ENCODE data around the gene ZNF280A.

The ZNF280A gene, protein sequence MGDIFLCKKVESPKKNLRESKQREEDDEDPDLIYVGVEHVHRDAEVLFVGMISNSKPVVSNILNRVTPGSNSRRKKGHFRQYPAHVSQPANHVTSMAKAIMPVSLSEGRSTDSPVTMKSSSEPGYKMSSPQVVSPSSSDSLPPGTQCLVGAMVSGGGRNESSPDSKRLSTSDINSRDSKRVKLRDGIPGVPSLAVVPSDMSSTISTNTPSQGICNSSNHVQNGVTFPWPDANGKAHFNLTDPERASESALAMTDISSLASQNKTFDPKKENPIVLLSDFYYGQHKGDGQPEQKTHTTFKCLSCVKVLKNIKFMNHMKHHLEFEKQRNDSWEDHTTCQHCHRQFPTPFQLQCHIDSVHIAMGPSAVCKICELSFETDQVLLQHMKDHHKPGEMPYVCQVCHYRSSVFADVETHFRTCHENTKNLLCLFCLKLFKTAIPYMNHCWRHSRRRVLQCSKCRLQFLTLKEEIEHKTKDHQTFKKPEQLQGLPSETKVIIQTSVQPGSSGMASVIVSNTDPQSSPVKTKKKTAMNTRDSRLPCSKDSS

DNA sequence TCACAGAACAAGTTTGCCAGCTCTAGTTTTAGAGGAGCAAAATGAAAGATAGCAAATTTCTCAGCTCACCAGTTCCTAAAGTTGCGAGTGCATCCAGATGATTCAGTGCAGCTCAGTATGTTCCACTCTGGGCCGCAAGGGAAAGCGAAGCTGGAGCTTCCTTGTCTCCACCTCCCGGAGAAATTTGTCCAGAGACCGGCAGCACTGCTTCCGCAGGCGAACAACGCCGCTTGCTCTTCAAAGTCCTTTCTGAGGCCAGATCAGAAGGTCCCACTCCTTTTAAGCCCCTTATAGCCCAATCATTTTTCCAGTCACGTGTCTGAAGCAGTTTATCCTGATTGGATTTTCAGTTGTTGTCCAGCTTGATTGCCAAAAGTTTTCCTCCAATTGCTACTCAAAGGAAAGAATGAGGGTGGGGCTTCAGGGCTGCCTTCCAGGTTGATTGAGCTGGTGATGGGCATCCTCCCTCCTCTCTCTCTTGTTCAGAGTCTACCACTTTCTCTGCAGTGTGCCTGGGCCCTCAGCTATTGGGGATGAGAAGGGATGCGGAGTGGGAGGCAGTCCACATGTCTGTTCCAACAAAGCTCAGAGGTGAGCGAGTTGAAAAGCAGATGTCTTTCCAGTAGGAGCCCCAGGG is at the start of gene ZNF280A:
TSS of gene ZNF280A (minus strand) at position 251 of the 637 bp plus-strand sequence. CDS start 4,640 bp downstream, outside the sequence.
- no peak for DNase-seq (ENCODE audit: low spot score)

DNA sequence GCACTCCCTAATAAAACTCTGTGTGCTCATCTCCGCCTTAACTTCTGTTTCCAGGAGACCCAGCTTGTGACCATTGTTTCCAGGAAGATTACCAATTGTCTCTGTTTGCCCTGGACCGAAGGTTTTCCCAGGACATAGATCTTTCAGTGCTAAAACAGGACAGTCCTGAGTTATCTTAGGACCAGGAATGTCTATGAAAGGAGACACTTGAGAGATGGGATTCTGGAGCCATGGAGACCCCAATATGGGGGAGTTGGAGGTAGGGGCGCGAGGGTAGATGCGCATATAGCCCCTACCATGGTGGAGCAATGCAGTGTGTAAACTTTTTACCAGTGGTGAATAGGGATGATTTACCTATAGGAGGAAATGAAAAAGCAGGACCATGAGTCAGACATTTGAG is 49.1 kb upstream of the ZNF280A start:
- DNase-seq (ENCODE audit: low spot score) = no peak

DNA sequence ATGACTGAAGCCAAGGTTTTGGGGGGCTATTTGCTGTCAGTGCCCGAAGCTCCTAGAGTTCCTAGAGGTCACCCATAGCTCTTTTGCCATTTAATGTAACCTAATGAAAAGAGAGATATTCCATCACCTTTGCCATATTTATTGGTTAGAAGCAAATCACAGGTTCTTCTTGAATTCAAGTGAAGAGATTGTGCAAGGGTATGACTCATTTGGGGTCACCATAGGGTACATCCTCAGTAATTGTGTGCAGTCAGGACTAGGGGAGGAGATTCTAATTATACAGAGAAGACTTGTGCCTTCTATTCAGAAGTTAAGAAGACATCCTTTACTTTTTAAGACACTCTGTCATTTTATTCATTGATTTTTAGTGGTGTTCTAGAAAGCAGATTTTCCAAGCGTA is 45.9 kb upstream of the ZNF280A start:
- no peak for DNase-seq (ENCODE audit: low spot score)

DNA sequence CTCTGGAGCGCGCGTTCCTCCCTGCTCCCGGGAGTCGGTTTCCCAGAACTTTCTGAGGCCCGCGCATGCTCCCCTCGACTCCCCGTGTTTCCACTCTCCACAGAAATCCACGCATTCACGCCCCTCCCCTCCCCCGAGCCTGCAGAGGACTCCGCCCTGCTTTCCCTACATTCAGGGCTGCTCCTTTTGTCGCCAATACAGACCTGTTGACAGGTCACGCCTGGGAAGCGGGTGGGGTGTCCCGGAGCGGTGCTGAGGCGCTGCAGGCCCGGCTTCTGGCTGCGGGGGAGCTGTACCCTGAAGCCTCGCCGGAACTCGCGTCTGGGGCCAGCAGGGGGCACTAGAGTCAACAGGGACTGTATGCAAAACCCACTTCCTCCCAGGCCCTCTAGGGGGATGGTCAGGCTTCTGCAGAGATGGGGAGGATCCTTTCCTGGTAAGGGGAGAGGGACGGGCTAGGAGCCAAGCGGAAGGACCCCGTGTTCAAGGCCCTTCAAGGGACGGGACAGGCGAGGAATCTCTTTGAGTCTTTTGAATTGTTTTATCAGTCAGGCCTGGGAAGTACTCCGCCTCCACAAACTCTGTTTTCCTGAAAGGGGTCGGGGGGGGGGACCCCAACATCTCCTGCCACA is 39.0 kb upstream of the ZNF280A start, which contains the start of gene PRAME:
TSS of gene PRAME (minus strand) at position 294 of the 632 bp plus-strand sequence. CDS start 2,433 bp downstream, outside the sequence.
- peak; percentile 53 for DNase-seq (ENCODE audit: low spot score)

DNA sequence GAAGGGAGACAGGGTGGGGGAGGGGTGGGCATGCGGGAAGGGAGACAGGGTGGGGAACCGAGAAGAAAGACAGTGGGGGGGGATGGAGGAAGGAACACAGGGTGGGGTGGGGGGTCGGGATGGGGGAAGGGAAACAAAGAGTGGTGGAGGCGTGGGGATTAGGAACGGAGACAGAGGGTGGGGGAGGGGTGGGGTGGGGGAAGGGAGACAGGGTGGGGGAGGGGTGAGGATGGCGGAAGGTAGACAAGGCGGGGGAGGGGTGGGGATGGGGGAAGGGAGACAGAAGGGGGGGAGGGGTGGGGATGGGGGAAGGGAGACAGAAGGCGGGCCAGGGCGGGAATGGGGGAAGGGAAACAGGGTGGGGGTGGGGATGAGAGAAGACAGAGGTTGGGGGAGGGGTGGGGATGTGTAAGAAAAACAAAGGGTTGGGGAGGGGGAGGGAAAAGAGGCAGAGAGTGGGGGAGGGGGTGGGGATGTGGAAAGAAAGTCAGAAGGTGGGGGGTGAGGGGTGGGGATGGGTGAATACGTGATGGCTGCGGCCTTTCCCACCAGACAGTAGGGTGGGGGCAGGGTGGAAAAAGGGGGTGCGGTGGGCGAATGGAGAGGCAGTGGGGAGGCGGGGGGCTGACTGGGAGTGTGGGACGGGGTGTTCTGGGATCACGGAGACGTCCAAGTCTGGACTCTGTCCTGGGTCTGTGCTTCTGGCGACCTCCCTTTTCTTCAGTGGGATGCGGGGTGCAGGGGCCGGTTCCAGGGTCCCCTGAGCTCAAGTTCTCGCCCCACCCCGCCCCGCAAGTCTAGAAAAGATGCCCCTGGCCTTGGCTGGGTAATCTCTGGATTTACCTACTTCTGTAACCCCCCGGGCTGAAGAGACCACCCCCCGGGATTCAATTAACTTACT is 38.3 kb upstream of the ZNF280A start:
- DNase-seq (ENCODE audit: low spot score) = no peak

DNA sequence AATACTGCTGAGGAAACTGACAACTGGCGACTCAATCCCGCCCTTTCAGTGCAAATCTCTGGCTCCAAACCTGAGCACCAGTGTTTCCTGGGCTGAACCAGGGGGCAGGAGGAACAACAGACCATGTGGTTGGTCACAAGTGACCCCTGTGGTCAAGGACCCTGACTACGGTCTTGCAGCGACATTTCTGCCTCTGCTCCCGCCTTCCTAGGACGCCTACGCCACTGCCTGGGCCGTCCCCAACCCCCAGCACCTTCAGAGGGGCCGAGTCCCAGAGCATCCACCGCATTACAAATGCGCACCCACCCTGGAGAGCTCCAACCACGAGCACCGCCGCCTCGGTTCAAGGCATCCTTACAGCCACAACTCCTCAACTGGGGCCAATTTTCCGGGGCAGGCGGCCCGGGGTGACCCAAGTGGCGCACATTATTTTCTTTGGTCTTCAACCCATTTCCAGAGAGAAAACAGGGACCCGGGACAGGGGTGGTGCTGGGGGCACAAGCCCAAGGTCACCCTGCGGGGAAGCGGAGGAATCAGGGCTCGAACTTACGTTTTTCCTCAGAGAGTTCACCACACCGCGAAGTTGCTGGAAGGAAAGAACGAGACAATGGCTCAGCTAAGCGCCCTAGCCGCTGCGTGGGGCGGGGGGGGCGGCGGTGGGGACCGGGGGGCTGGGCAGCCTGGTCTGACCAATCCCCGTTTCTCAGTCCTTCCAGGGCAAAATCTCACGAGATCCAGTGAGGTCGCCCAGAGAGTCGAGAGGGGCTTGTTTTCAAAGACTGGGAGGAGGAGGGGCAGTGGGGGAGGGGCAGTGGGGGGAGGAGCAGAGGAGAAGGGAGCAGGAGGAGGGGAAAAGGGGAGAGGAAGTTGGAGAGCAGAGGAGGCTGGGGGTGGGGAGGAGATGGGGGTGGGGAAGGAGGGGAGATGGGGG is 37.2 kb upstream of the ZNF280A start:
- no peak for DNase-seq (ENCODE audit: low spot score)

DNA sequence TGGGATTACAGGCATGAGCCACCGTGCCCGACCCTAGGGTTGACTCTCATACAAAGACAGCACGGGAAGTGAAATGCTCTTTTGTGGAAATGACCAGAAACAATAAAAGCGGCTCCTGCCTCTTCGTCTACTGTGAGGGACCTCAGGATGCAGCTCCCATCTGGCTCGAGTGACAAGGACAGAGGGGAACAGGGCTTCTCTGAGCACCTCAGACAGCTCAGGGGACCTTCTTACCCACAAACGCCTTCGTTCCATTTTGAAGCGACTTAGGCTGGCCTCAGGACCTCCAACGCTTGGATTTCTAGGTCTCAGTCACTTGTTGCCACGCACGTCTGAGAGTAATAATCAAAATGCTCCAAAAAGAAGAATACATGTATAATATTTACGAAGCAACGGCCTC is 36.5 kb upstream of the ZNF280A start:
- DNase-seq (ENCODE audit: low spot score) = no peak

DNA sequence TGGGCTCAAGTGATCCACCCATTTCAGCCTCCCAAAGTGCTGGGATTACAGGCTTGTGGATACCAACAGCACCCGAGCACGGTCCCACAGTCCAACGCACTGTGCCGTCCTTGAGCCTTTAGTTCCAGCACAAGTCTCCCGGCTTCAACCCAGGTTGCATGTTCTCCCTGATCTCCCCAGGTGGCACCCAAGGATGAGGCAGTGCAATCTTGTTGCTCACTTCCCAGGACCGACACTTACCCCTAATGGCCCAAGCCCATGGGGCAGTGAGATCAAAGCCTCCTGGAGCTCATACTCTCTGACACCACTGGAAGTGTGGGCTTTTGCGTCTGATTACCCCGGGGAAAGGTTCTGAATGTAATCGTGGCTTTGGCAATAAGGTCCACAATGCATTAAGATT is 35.5 kb upstream of the ZNF280A start:
- no peak for DNase-seq (ENCODE audit: low spot score)

DNA sequence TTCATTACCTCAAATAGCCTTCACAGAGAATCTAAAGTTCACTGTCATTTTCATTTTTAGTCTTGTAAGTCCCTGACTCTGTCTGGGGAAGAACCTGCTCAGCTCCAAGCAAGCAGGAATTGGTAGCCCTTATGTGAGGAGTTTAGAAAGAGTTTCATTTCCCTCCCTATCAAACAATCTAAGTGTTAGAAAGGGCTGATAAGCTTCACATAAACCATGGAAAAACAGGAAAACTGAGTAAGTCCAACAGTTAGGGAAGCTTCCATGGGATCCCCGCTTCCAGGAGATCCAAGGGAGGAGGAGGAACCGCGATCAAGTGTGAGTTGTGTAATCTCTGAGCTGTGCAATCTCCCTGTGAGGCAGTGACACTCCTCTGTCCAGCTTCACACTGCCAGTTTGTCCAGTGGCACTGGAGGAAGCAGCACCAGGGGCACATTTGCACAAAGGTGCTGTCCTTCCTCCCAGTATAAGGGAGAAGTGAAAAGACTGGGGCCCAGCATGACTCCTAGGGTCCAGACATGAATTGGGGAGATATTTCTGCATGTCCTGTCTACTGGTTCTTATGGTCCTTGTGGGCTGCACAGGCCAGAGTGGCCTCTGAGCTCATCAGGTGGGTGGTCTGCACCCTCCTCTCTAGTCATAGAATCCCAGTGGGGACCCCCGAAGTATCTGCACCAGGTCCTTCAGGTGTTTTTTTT is 34.7 kb upstream of the ZNF280A start:
- DNase-seq (ENCODE audit: low spot score) = no peak

DNA sequence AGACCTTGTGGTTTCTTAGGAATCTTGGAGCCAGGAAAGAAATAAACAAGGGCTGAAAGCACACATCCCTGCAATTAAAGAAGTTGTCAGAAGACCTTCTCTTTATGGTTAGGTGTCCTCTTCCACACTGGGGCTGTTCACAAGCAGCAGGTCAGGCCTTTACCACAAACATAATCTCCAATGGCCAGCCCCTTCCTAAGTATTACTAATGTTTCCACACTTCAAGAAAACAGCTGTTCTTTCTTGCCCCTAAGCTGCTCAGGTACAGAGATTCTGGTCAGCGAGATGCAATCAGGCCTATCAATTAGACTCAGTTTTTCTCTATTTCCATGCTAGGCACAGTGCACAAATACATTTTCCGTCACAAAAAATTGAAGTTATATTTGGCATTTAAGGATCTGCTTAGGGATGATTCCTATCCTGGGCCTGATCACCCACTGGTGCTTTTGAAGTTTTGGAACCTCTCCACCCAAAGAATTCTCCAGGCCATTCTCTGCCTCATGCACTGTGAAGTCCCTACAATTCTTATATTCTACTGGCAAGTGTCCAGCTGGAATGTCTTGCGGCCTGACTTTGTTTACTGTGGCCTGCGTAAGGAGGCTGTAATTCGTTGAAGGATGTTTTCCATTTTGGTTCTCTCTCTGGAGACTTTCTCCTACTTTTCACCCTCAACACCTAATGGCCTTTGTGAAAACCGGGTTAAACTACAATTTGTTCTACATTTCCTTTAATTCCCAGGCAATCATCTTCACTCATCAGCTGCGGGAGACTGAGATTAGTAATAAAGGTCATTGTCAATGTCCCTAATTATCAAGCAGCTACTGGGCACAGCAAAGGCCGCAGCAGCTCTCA is 33.9 kb upstream of the ZNF280A start:
- DNase-seq (ENCODE audit: low spot score) = no peak

DNA sequence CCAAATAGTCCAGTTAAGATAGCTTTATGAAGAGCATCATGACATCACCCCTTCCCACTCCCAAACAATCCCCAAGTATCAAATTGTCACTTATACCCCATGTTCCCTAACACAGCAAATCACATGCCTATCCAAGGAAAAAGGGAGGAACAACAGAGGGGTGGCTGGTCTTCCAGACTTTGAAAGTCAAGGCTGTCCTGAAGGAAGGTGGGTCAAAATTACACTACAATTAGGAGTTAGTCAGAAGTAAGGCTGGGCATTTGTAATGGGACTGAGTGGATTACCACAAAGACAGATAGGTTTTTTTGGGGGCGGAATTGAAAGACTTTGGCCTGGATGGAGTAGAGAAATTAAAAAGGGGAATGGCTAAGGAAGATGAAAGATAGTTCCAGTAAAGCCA is 33.1 kb upstream of the ZNF280A start:
- DNase-seq (ENCODE audit: low spot score) = no peak

DNA sequence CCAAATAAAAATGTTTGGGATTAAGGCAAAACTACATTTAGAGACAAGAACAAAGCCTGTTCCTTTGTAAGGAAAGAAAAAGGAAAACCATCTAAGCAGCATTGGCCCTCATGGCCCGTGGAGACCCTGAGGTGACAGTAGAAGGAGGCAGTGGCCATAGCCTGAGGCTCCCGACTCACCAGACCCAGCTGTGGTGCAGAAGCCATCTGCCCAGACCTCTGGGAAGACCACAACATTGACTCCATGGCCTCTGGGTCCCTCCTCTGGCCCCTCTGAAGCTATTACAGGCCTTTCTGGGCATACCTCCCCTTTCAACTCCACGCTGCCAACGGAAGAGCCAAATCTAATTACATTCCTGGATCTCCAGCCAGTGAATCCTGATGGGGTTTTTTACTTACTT is 32.6 kb upstream of the ZNF280A start:
- no peak for DNase-seq (ENCODE audit: low spot score)

DNA sequence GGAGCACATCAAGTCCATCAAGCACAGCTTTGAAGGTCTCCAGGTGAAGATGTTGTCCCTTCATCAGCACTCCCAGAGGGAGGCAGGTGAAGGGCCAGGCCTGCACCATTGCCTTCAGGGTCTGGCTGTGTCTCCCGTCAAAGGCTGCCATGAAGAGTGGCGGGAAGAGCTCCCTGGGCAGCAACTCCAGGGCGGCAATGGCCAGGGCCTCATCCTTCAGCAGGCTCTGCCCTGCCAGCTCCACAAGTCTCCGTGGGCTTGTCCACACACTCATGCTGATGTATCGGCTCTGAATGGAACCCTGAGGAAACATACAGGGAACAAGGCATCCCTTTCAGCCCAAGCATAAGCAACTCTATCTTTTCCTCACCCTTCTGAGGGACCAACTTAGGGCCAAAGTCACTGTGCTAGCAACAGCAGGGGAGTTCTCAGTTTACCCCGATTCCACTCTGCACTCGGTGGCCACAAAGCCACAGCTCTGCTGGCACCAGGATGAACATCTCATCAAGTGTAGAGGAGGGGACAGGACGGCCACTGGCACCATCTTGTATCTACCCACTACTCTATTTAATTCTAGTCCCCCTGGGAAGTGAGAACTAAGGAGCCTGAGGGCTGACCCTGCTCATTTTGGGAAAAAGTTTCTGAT is 30.8 kb upstream of the ZNF280A start:
- no peak for DNase-seq (ENCODE audit: low spot score)

DNA sequence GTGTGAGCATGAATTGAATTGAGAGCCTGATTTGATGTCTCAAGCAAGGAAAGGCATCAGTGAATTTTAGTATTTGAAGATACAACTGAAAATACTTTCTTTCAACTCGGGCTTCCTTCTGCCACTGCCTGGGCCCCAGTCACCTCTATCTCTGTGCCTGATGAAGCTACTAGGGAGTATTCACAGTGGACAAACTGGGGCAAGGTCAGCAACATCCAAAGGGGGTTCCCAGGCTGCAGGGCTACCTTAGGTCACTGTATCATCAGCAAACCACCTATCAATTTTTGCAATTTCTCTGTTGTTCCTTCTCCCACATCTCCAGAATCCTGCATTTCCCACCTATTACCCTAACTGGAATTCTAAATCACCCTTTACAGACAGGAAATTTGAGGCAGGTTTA is 28.8 kb upstream of the ZNF280A start:
- no peak for DNase-seq (ENCODE audit: low spot score)

DNA sequence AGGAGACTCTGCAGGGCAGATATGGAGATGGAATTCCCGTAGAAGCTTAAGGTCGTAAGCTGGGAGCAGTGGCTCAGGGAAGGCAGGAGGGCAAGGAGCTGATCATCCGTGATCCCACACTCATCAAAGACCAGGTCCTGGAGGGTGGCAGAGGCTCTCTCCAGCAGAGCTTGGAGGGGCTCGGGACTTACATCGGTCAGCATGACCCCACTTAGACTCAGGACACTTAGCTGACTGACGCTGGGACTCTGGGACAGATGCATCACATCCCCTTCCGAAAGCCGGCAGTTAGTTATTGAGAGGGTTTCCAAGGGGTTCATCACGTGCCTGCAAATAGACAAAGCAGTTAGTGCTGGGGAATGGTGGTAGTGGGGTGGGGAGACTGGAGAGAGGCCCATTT is 28.2 kb upstream of the ZNF280A start:
- no peak for DNase-seq (ENCODE audit: low spot score)

DNA sequence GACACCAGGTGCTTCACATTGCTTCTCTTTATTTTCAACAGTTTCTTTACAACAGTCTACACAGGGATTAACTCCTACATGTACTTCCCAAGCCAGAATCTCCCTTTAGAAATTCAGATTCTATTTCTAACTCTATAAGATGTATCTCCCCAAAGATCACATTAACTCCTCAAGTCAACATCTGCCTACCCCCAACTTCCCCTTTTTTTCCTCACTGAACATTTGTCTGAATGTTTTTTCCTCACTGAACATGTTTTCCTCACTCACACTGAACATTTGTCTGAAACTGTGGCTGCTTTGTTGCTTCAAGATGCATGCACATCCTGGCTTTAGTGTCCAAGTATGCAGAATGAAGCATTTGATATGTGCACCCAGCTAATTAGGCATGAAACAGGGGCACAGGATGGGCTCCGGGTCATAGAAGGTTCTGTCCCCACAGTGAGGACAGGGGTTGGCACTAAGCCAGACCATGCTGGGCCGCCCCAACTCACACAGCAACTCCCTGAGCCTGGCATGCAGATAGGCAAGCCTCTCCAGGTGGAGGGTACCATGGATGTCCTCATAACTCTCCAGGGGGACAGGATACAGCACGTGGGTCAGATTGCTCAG is 27.7 kb upstream of the ZNF280A start:
- DNase-seq (ENCODE audit: low spot score) = no peak

DNA sequence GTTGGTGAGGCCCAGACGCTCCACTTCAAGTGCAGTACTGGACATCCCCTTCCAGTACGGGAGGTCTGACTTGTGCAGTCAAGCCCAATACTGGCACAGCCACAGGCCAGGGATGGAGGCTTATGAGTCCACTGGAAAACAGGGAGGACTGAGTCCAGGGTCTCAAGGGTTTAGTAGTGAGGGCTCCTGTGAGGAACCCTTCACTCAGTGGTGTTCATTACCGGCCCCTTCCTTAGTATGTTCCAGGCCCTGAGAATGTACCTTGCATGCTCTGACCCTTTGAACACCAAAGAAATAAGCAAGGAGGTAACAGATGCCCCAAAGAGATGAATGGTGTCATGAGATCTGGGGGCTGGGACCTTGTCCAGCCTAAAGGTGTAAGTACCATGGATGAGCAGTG is 27.2 kb upstream of the ZNF280A start:
- no peak for DNase-seq (ENCODE audit: low spot score)

DNA sequence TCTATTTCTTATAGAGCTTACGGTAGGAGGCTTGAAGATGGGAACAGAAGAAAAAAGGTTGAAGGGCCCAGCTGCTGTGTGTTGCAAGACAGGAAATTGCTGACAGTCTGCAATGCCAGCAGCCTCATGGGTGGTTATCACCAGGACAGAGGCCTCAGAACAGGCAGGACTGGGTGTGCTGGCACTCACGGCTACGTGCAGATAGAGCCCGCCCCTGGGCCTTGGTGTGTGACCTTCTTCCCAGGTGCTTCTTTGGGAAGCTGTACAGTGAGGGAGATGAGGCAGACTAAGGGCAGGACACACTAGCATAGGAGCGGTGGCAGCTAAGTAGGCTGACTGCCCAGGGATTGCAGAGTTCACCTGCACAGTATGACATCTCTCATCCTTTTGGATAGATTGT is 26.4 kb upstream of the ZNF280A start:
- DNase-seq (ENCODE audit: low spot score) = no peak
